WTC11 (cell line): Measurements from ENCODE around the gene ESAM. TPM values are rescaled to one million over a fixed set of nuclear protein-coding genes. Genes with fewer than 3 reads are reported as not detected.

Source experiments
- ATAC-seq: fragments of 200-7000 bp; cut with Tn5 transposase; 2 replicates; pipeline ENCODE4 v1.10.0; 2021; ENCODE audit warnings: mild to moderate bottlenecking, moderate library complexity
- CTCF ChIA-PET: fragments of 300-600 bp; sonication (Branson Sonifier 250); formaldehyde crosslinking; loops from one replicate; lab custom pipeline; 2021; ENCODE audit warnings: antibody characterized with exemption; lab: Charles Lee
- POLR2A ChIA-PET: fragments of 350-600 bp; sonication (Branson Sonifier 250); formaldehyde crosslinking; loops from one replicate; lab custom pipeline; 2021; ENCODE audit warnings: antibody characterized with exemption; lab: Charles Lee
- DNase-seq: peaks from one replicate; pipeline ENCODE4 v3.0.0; 2021; ENCODE audit warnings: low spot score
- H3K27ac Mint-ChIP-seq: 2 replicates; pipeline ENCODE4 v1.8.0; 2021; ENCODE audit warnings: mixed read lengths
- H3K27me3 Mint-ChIP-seq: 2 replicates; pipeline ENCODE4 v1.8.0; 2021; ENCODE audit warnings: low read depth, mild to moderate bottlenecking, moderate library complexity, mixed read lengths
- H3K36me3 Mint-ChIP-seq: 2 replicates; pipeline ENCODE4 v1.8.0; 2021; ENCODE audit warnings: mixed read lengths
- H3K4me1 Mint-ChIP-seq: 2 replicates; pipeline ENCODE4 v1.8.0; 2022; ENCODE audit warnings: mixed read lengths
- H3K4me3 Mint-ChIP-seq: 2 replicates; pipeline ENCODE4 v1.8.0; 2021; ENCODE audit warnings: mild to moderate bottlenecking, moderate library complexity, mixed read lengths
- H3K9me3 Mint-ChIP-seq: 2 replicates; pipeline ENCODE4 v1.8.0; 2021; ENCODE audit warnings: mixed read lengths
- ARID4B ChIP-seq: sonication (generic); formaldehyde crosslinking; IDR thresholded peaks from 2 replicates; pipeline ENCODE4 v1.8.0; 2023; ENCODE audit warnings: missing genetic modification reagents, mild to moderate bottlenecking, borderline replicate concordance
- ATF1 ChIP-seq: sonication (generic); formaldehyde crosslinking; IDR thresholded peaks from 2 replicates; pipeline ENCODE4 v1.8.1; 2023; ENCODE audit warnings: mild to moderate bottlenecking, moderate library complexity, missing genetic modification reagents
- E2F1 ChIP-seq: sonication (generic); formaldehyde crosslinking; IDR thresholded peaks from 2 replicates; pipeline ENCODE4 v1.8.0; 2022; ENCODE audit warnings: mild to moderate bottlenecking, missing genetic modification reagents
- E2F4 ChIP-seq: sonication (generic); formaldehyde crosslinking; IDR thresholded peaks from 2 replicates; pipeline ENCODE4 v1.8.1; 2022; ENCODE audit warnings: low read depth, mild to moderate bottlenecking, moderate library complexity, missing genetic modification reagents, borderline replicate concordance
- ERG ChIP-seq: fragments of 250-450 bp; sonication (Bioruptor Pico); IDR thresholded peaks from 2 replicates; pipeline ENCODE4 v1.8.0; 2021; ENCODE audit warnings: mild to moderate bottlenecking
- HMGXB4 ChIP-seq: sonication (generic); formaldehyde crosslinking; IDR thresholded peaks from 2 replicates; pipeline ENCODE4 v1.8.1; 2023; ENCODE audit warnings: mild to moderate bottlenecking, moderate library complexity, missing genetic modification reagents
- NFYB ChIP-seq: sonication (generic); formaldehyde crosslinking; conservative IDR thresholded peaks from 2 replicates; pipeline ENCODE4 v1.8.0; 2022; ENCODE audit warnings: low read depth, missing genetic modification reagents
- ZSCAN18 ChIP-seq: fragments of 250-450 bp; sonication (Bioruptor Pico); IDR thresholded peaks from 2 replicates; pipeline ENCODE4 v2.1.2; 2022; ENCODE audit warnings: mild to moderate bottlenecking, moderate library complexity
- total RNA-seq: library from RNA; stranded (reverse); gene quantifications from 3 replicates; pipeline ENCODE4 v1.2.3, GENCODE V29; 2021
- TF ChIP-seq, protein P1 (sequence below): sonication (generic); formaldehyde crosslinking; IDR thresholded peaks from 2 replicates; pipeline ENCODE4 v1.8.1; 2023; ENCODE audit warnings: mild to moderate bottlenecking, missing genetic modification reagents
- TF ChIP-seq, protein P2 (sequence below): sonication (generic); formaldehyde crosslinking; IDR thresholded peaks from 2 replicates; pipeline ENCODE4 v1.8.0; 2022; ENCODE audit warnings: missing genetic modification reagents

The ESAM gene
- total RNA-seq, 1 experiment from 2014 or later = 0.48 TPM

- TF ChIP-seq, protein P1, sequence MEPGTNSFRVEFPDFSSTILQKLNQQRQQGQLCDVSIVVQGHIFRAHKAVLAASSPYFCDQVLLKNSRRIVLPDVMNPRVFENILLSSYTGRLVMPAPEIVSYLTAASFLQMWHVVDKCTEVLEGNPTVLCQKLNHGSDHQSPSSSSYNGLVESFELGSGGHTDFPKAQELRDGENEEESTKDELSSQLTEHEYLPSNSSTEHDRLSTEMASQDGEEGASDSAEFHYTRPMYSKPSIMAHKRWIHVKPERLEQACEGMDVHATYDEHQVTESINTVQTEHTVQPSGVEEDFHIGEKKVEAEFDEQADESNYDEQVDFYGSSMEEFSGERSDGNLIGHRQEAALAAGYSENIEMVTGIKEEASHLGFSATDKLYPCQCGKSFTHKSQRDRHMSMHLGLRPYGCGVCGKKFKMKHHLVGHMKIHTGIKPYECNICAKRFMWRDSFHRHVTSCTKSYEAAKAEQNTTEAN (CRISPR knock-in tag) = no peak
- TF ChIP-seq E2F1 (CRISPR knock-in tag) = no peak
- no peak for TF ChIP-seq E2F4 (CRISPR knock-in tag)
- TF ChIP-seq ZSCAN18 (CRISPR knock-in tag) = no peak
- no peak for TF ChIP-seq ERG (CRISPR knock-in tag)
- TF ChIP-seq, protein P2, sequence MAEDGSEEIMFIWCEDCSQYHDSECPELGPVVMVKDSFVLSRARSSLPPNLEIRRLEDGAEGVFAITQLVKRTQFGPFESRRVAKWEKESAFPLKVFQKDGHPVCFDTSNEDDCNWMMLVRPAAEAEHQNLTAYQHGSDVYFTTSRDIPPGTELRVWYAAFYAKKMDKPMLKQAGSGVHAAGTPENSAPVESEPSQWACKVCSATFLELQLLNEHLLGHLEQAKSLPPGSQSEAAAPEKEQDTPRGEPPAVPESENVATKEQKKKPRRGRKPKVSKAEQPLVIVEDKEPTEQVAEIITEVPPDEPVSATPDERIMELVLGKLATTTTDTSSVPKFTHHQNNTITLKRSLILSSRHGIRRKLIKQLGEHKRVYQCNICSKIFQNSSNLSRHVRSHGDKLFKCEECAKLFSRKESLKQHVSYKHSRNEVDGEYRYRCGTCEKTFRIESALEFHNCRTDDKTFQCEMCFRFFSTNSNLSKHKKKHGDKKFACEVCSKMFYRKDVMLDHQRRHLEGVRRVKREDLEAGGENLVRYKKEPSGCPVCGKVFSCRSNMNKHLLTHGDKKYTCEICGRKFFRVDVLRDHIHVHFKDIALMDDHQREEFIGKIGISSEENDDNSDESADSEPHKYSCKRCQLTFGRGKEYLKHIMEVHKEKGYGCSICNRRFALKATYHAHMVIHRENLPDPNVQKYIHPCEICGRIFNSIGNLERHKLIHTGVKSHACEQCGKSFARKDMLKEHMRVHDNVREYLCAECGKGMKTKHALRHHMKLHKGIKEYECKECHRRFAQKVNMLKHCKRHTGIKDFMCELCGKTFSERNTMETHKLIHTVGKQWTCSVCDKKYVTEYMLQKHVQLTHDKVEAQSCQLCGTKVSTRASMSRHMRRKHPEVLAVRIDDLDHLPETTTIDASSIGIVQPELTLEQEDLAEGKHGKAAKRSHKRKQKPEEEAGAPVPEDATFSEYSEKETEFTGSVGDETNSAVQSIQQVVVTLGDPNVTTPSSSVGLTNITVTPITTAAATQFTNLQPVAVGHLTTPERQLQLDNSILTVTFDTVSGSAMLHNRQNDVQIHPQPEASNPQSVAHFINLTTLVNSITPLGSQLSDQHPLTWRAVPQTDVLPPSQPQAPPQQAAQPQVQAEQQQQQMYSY = peak; percentile 96
- peak; percentile 41; the same call in 1 of the 2 replicates for TF ChIP-seq HMGXB4
- TF ChIP-seq NFYB (CRISPR knock-in tag) = no peak
- TF ChIP-seq ATF1 = no peak
These were observed 15.4 kb downstream of the ESAM start (continued) for GRCh38 chr11:124746621-124747243.

DNA sequence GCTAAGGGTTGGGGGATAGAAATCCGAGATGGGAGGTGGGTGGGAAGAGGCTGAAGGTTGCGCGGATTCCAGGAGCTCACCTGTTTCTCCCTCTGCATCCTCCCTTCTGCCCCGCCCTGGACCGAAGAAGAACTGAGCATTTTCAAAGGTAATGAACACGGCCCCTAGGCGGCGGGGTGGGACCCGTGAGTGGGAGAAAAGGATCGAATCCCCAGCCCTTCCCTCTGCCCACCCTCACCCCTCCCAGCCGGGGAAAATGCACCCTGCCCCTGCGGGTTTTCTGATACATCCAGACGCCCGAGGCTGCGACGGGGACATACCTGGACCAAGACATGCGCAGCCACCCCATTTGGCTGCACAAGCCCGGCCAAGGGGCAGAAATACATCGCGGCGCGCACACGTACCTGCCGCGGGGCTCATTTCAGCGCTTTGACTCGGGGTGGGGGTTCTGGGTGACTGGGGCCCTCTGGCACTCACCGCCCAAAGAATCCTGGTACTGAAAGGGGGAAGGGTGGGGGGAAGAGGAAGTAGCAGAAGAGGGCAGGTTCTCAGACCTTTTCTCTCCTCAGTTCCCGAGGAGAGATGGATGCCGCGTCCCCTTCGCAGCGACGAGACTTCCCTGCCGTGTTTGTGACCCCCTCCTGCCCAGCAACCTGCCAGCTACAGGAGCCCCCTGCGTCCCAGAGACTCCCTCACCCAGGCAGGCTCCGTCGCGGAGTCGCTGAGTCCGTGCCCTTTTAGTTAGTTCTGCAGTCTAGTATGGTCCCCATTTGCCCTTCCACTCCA, 16.1 kb downstream of the ESAM start:
- ATAC-seq (peak; percentile 17), DNase-seq (peak; percentile 72)
- Mint-ChIP-seq H3K27ac (no peak overlapping the region), H3K4me1 (peaks cover 37% of the 10 kb centered on the region), H3K36me3 (no peaks in the 10 kb centered on the region), H3K4me3 (peak overlapping the region; percentile 89), H3K9me3 (no peaks in the 10 kb centered on the region), H3K27me3 (peaks cover 100% of the 10 kb centered on the region)
- CTCF ChIA-PET = interaction anchor here (0.6 to 4.7 kb wide), 41 partner anchors 8 to 671 kb away, joined by 3 to 70 read pairs (median 5); partner anchors contain the start of genes CCDC15, ESAM, MSANTD2 and SIAE
- POLR2A ChIA-PET = interaction anchor here (1.0 to 1.3 kb wide), 4 partner anchors 12 to 72 kb away, joined by 3 to 6 read pairs (median 4); partner anchors contain the start of genes MSANTD2, SIAE and SPA17
- 0 out of 2 replicates have a peak, but pooled peaks have one; percentile 25 for TF ChIP-seq ARID4B (CRISPR knock-in tag)
